Epithelial cell of proximal tubule (primary cell): Measurements from ENCODE around the gene LRP4. TPM values are rescaled to one million over a fixed set of nuclear protein-coding genes. Genes with fewer than 3 reads are reported as not detected.

Experiments used
- DNase-seq: peaks from one replicate; pipeline ENCODE4 v3.0.0-alpha.2; 2011; ENCODE audit warnings: low read depth
- H3K4me3 ChIP-seq: 2 replicates; pipeline ENCODE4 v1.5.1; 2011; ENCODE audit warnings: low read depth, mild to moderate bottlenecking, low read length
- CTCF ChIP-seq: conservative IDR thresholded peaks from 2 replicates; pipeline ENCODE4 v1.5.1; 2012; ENCODE audit warnings: low read depth, mild to moderate bottlenecking, low read length
- total RNA-seq: library from RNA; depleted of rRNA; stranded (reverse); fragments of >200 nt; gene quantifications from 2 replicates; pipeline ENCODE4 v1.2.3, GENCODE V29; 2015

Gene LRP4
- total RNA-seq, 1 donor from 2014 or later = 5.0 TPM

DNA sequence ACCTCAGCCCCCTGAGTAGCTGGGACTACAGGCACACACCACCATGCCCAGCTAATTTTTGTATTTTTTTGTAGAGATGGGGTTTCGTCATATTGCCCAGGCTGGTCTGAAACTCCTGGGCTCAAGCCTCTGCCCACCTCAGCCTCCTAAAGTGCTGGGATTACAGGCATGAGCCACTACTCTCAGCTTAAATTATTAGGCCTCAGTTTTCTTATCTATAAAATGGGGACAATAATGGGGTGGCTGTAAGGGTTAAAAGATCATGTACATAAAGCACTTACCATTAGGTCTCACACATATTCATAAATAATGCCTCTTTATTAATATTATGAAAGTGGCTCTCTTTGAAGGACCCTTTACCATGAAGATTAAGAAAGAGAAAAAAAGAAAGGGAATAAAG lies 40.8 kb downstream of the LRP4 start:
- H3K4me3 ChIP-seq = no peak overlapping the region
- DNase-seq = no peak
- no peak for TF ChIP-seq CTCF

DNA sequence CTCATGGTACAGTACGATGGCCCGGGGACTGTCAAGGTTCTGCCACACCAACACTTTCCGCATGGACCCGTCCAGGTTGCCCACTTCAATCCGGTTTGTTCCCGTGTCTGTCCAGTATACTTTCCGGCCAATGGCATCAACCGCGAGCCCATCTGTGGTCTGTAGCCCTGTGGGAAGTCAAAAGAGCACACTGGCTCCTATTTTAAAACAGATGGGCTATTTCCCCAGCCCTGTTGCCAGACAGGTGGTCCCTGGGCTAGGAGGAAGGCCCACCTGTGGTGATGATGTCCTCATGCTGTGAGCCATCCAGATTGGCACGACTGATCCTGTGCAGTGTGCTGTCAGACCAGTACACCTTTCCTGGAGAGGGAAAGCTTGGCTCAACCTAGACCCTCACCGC lies 41.9 kb downstream of the LRP4 start:
- no peak for TF ChIP-seq CTCF
- no peak for DNase-seq
- no peak overlapping the region for H3K4me3 ChIP-seq

- no peak overlapping the region for H3K4me3 ChIP-seq
- no peak for TF ChIP-seq CTCF
- no peak for DNase-seq
Observed at GRCh38 chr11:46874586-46874985, 43.8 kb downstream of the LRP4 start.

GRCh38 chr11:46868912-46869311 lies 49.4 kb downstream of the LRP4 start:
- H3K4me3 ChIP-seq = no peak overlapping the region
- no peak for TF ChIP-seq CTCF

GRCh38 chr11:46865340-46865739 lies 53.0 kb downstream of the LRP4 start:
- no peak for TF ChIP-seq CTCF
- H3K4me3 ChIP-seq = no peak overlapping the region
- DNase-seq = no peak

More at GRCh38 chr11:46868912-46869311, 49.4 kb downstream of the LRP4 start:
- no peak for DNase-seq

DNA sequence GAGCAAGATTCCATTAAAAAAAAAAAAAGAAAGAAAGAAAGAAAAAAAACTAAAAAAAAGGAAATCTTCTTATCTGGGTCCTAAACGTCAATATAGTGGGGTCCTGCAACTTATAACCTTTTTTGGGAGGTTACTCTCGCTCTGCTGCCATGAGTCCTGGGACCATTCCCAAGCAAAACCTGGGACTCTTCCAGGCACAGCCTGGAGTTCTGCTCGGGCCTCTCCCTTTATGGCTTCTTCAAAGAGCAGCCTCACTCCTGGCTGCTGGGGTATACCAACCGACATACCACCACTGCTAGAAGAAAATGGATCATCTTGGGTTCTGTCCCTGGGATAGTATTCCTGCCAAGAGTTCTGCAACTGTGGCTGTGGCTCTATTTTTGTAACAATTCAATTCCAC lies 58.1 kb downstream of the LRP4 start:
- TF ChIP-seq CTCF = no peak
- DNase-seq = no peak
- H3K4me3 ChIP-seq = no peak overlapping the region

- H3K4me3 ChIP-seq = no peak overlapping the region
- TF ChIP-seq CTCF = no peak
- no peak for DNase-seq
Observed at GRCh38 chr11:46858920-46859546, 59.3 kb downstream of the LRP4 start.
